ENCODE measurements around the gene B3GNT7. TPM values are rescaled to one million over a fixed set of nuclear protein-coding genes. Genes with fewer than 3 reads are reported as not detected.
A peak's percentile ranks its signal among the peaks of the same experiment; 100 is the strongest.

Gene B3GNT7
- total and polyA plus RNA-seq, 5 experiments from 2014 or later, result 0.06 to 0.68 (median 0.55) TPM; not detected in 2

DNA sequence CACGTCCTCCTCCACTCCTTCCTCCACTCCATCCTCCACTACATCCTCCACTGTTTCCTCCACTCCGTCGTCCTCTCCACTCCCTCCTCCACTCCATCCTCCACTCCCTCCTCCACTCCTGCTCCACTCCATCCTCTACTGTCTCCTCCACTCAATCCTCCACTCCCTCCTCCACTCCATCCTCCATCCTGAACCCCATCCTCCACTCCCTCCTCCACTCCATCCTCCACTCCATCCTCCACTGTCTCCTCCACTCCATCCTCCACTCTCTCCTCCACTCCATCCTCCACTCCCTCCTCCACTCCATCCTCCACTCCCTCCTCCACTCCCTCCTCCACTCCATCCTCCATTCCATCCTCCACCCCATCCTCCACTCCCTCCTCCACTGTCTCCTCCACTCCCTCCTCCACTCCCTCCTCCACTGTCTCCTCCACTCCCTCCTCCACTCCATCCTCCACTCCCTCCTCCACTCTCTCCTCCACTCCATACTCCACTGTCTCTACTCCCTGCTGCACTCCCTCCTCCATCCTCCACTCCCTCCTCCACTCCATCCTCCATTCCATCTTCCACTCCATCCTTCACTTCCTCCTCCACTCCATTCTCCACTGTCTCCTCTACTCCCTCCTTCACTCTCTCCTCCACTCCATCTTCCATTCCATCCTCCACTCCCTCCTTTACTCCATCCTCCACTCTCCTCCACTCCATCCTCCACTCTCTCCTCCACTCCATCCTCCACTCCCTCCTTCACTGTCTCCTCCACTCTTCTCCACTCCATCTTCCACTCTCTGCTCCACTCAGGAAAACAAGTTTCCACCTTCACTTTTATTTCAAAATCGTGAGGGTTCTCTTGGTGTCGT lies 14.3 kb upstream of the B3GNT7 start:
- Mint-ChIP-seq H3K36me3 (peaks cover 0 to 8% (median 5%) of the 10 kb centered on the region in 3 donors), H3K9me3 (peaks cover 0 to 19% (median 9%) of the 10 kb centered on the region in 9 donors), H3K27me3 (peaks cover 0 to 10% (median 1%) of the 10 kb centered on the region in 5 donors), H3K4me1 (peaks cover 0 to 7% (median 1%) of the 10 kb centered on the region in 4 donors), H3K4me3 (no peak overlapping the region), H3K27ac (no peak overlapping the region)
- DNase-seq (no peak), ATAC-seq (no peak)
- POLR2A ChIA-PET, result no interaction called here

DNA sequence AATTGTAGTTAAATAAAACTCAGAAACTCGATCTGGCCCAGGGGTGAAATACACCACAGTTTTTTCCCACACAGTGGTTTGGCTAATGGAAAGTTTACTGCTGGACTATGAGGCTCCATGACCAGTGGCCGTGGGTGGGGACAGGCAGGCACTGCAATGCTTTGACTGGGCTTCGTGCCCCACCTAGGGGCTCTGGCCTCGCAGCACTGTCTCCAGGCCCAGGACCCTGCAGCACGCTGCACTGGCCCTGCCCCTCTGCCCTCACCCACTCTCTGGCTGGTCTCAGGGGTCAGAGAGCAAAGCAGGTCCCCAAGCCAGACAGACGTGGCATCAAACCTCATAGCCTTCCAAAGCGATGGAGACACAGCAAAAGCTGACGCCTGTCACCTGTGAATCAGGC lies 13.4 kb upstream of the B3GNT7 start:
- H3K27me3 Mint-ChIP-seq, result peaks cover 0 to 4% (median 1%) of the 10 kb centered on the region in 5 donors
- H3K9me3 Mint-ChIP-seq, result peaks cover 0 to 19% (median 9%) of the 10 kb centered on the region in 9 donors
- peaks cover 0 to 16% (median 1%) of the 10 kb centered on the region in 4 donors for H3K4me1 Mint-ChIP-seq
- POLR2A ChIA-PET, result no interaction called here
- H3K27ac Mint-ChIP-seq, result no peak overlapping the region
- ATAC-seq (no peak), DNase-seq (no peak)
- peaks cover 0 to 8% (median 5%) of the 10 kb centered on the region in 3 donors for H3K36me3 Mint-ChIP-seq
- H3K4me3 Mint-ChIP-seq, result no peak overlapping the region

DNA sequence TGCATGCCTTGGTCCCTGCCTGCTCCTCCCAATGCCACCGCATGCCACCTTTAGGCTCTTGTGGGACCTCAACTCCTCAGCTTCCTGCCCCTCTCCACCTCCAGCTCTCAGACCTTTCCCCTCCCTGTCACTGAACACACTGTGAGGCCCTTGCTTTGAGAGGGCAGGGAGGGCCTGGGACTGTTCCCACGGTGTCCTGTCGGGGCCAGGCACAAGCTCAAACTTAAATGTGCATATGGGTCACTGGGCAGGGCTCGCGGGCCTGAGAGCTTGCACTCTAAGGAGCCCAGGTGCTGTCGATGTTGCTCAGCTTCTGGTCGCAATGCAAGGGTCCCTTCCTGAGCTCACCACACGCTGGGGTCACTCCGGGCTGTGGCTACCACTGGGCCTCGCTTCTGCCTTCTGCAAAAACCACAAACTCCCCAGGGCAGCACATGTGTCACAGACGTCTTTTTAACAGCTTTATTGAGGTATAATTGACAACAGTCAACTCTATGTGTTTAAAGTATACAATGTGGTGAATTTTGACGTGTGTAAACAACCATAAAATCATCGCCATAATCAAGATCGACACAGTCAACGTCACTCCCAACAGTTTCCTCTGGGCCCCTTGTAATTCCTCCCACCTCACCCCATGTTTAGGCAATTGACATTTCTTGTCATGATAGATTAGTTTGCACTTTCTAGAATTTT lies 11.9 kb upstream of the B3GNT7 start:
- ATAC-seq, result no peak
- H3K36me3 Mint-ChIP-seq, result peaks cover 0 to 8% (median 5%) of the 10 kb centered on the region in 3 donors
- peaks cover 0 to 5% (median 2%) of the 10 kb centered on the region in 5 donors for H3K27me3 Mint-ChIP-seq
- no peak for DNase-seq
- no peak overlapping the region for H3K4me3 Mint-ChIP-seq
- H3K4me1 Mint-ChIP-seq, result peaks cover 0 to 23% (median 1%) of the 10 kb centered on the region in 4 donors
- POLR2A ChIA-PET, result no interaction called here
- peak overlapping the region in 2 of 10 donors; percentile 2 to 40 for H3K27ac Mint-ChIP-seq
- H3K9me3 Mint-ChIP-seq, result peaks cover 0 to 19% (median 9%) of the 10 kb centered on the region in 9 donors

DNA sequence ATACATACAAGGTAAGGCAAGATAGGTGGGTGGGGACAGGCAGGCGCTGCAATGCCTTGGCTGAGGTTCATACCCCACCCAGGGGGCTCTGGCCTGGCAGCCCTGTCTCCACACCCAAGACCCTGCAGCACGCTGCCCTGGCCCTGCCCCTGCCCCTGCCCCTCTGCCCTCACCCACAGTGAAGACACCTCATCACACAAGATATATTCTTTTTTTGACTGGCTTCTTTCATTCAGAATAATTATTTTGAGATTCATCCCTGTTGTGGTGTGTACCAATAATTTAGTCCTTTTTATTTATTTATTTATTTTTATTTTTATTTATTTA lies 11.4 kb upstream of the B3GNT7 start:
- POLR2A ChIA-PET, result no interaction called here
- H3K4me3 Mint-ChIP-seq, result no peak overlapping the region

DNA sequence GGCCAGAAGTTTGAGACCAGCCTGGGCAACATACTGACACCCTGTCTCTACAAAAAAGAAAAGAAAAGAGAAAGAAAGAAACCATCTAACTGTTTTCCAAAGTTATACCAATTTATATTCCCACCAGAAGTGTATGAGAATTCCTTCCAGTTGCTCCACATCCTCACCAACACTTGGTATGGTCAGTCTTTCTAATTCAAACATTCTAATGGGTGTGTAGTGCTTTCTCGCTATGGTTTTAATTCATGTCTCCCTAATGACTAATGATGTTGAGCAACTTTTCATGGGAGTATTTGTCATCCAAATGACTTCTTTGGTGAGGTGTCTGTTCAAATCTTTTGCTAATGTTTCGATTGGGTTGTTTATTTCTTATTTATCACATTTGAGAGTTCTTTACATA lies 10.5 kb upstream of the B3GNT7 start:
- Mint-ChIP-seq H3K36me3 (peaks cover 0 to 8% (median 5%) of the 10 kb centered on the region in 3 donors), H3K27ac (no peak overlapping the region), H3K27me3 (peaks cover 0 to 16% (median 4%) of the 10 kb centered on the region in 5 donors), H3K4me1 (peaks cover 0 to 31% (median 1%) of the 10 kb centered on the region in 4 donors), H3K4me3 (no peak overlapping the region), H3K9me3 (peaks cover 0 to 19% (median 11%) of the 10 kb centered on the region in 9 donors)
- DNase-seq (no peak), ATAC-seq (no peak)
- POLR2A ChIA-PET, result no interaction called here

More for the DNA sequence above, 11.4 kb upstream of the B3GNT7 start:
- Mint-ChIP-seq H3K27ac (no peak overlapping the region), H3K4me1 (peaks cover 0 to 27% (median 1%) of the 10 kb centered on the region in 4 donors), H3K36me3 (peaks cover 0 to 8% (median 5%) of the 10 kb centered on the region in 3 donors), H3K27me3 (peaks cover 0 to 10% (median 2%) of the 10 kb centered on the region in 5 donors), H3K9me3 (peaks cover 0 to 19% (median 9%) of the 10 kb centered on the region in 9 donors)
- no peak for ATAC-seq
- DNase-seq, result no peak

DNA sequence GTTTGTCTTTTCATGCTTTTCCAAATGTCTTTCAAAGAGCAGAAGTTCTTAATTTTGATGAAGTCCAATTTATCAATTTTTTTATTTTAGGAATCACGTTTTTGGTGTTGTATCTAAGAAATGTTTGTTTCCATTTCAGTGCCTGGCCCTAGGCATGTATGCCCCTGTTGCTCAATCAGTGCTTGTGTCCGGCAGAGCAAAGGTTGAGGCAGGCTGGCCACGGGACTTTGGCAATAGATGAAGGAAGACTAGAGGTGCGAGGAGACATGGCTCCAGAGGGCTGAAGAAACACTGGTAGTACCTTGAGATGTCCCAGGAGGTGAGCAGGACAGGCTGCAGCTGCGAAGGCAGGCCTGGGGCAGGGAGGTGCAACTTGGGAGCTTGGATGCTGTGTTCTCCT lies 10.1 kb upstream of the B3GNT7 start:
- POLR2A ChIA-PET, result no interaction called here
- H3K27ac Mint-ChIP-seq, result no peak overlapping the region
- peaks cover 0 to 31% (median 1%) of the 10 kb centered on the region in 4 donors for H3K4me1 Mint-ChIP-seq

DNA sequence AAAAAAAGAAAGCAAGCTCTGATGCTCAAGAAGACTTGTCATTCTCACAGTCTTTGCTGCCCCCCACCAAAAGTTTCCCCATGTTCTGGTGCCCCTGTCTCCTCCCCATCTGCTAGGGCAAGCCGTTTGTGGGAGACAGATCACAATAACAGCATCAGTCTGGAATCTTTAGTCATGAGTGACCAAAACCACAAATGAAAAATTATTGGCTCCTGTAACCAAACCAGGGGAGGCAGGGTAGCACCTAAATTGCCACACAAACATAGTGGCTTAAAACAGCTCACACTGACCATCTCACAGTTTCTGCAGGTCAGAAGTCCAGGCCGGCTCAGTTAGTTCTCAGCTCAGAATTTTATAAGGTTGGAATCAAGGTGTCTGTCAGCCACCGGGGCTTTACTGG lies 9.1 kb upstream of the B3GNT7 start:
- no peak overlapping the region for H3K4me3 Mint-ChIP-seq
- DNase-seq, result no peak
- H3K27me3 Mint-ChIP-seq, result peaks cover 0 to 18% (median 7%) of the 10 kb centered on the region in 5 donors
- H3K9me3 Mint-ChIP-seq, result peaks cover 0 to 19% (median 11%) of the 10 kb centered on the region in 9 donors
- H3K4me1 Mint-ChIP-seq, result peaks cover 0 to 36% (median 1%) of the 10 kb centered on the region in 4 donors
- ATAC-seq, result no peak
- H3K36me3 Mint-ChIP-seq, result peaks cover 0 to 8% (median 5%) of the 10 kb centered on the region in 3 donors
- POLR2A ChIA-PET, result no interaction called here
- H3K27ac Mint-ChIP-seq, result peak overlapping the region in 1 of 10 donors; percentile 19

More for the DNA sequence above, 10.1 kb upstream of the B3GNT7 start:
- peaks cover 0 to 8% (median 5%) of the 10 kb centered on the region in 3 donors for H3K36me3 Mint-ChIP-seq
- peaks cover 0 to 16% (median 4%) of the 10 kb centered on the region in 5 donors for H3K27me3 Mint-ChIP-seq
- H3K4me3 Mint-ChIP-seq, result no peak overlapping the region
- DNase-seq (no peak), ATAC-seq (no peak)
- H3K9me3 Mint-ChIP-seq, result peaks cover 0 to 19% (median 11%) of the 10 kb centered on the region in 9 donors

DNA sequence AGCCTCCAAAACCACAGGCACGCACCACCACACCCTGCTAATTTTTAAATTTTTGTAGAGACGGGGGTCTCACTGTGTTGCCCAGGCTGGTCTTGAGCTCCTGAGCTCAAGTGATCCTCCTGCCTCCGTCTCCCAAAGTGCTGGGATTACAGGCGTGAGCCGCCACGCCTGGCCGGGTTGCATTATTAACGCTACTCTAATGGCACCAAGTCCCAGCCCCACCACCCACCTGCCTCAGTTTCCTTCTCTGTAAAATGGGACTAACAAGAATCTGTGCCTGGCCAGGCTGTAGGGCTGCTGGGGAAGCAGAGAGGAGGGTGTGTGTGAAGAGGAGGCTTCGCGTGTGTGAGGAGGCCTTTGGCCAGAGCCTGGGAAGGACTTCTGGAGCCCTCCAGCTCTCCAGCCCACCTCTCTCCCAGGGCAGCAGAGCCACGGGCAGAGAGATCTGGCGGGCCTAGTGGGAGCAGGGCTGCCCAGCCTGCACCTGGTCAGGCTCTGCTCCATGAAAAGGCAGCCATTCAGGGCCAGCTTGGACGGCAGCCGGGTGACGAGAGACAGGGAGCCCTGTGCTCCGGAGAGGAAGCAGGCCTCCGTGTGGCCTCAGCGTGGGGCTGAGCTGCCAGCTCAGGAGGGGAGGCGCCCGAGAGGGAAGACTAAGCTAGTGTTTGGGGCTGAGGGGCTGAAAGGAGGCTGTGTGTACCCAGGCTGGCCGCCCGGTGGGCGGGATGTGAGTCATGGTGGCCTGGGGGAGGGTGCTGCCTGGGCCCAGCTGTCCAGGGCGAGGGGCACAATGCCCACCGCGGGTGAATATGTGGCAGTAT lies 7.4 kb upstream of the B3GNT7 start:
- no peak for DNase-seq
- POLR2A ChIA-PET, result interaction anchor here (0.6 kb wide), 1 partner anchor 24 kb away, joined by 6 read pairs; no protein-coding TSS in a partner anchor

DNA sequence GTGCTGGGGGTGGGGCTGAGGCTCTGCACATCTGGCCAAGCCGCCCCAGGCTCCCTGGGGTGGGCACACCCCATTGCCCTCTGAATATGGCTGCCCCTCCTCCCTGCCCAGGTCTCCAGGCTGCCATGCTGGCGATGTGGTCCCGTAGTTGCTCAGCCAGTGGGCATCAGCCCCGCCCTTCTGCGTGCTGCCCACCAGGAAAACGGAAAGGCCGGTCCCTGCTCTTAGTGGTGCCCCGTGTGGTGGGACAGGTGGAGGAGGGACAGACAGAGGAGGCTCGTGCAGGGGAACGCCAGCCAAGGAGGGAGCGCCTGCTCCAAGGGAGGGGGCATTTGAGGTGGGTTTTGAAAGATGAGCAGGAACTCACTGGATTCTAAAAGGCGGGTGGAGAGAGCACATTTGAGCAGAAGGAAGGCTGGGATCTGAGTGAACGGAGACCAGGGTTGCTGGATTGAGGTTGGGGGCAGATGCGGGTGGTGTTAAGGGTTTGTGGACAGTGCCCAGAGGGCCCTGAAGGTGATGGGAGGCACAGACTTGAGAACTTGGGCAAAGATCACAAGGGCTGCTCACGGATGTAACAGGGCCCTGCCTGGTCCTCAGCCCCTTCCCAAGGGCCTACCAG lies 6.7 kb upstream of the B3GNT7 start:
- POLR2A ChIA-PET, result no interaction called here
- peaks cover 0 to 8% (median 5%) of the 10 kb centered on the region in 3 donors for H3K36me3 Mint-ChIP-seq
- peaks cover 9 to 56% (median 11%) of the 10 kb centered on the region in 4 donors for H3K4me1 Mint-ChIP-seq
- H3K27me3 Mint-ChIP-seq, result peaks cover 2 to 40% (median 17%) of the 10 kb centered on the region in 5 donors
- no peak overlapping the region for H3K4me3 Mint-ChIP-seq
- no peak for DNase-seq
- H3K9me3 Mint-ChIP-seq, result peaks cover 0 to 16% (median 11%) of the 10 kb centered on the region in 9 donors
- H3K27ac Mint-ChIP-seq, result peak overlapping the region in 1 of 10 donors; percentile 40
- no peak for ATAC-seq

More for the DNA sequence above, 7.4 kb upstream of the B3GNT7 start:
- H3K4me3 Mint-ChIP-seq, result peak overlapping the region in 1 of 10 donors; percentile 15
- ATAC-seq, result no peak
- peaks cover 0 to 8% (median 5%) of the 10 kb centered on the region in 3 donors for H3K36me3 Mint-ChIP-seq
- peaks cover 0 to 32% (median 11%) of the 10 kb centered on the region in 5 donors for H3K27me3 Mint-ChIP-seq
- peaks cover 0 to 19% (median 11%) of the 10 kb centered on the region in 9 donors for H3K9me3 Mint-ChIP-seq
- no peak overlapping the region for H3K27ac Mint-ChIP-seq
- peaks cover 1 to 53% (median 4%) of the 10 kb centered on the region in 4 donors for H3K4me1 Mint-ChIP-seq

DNA sequence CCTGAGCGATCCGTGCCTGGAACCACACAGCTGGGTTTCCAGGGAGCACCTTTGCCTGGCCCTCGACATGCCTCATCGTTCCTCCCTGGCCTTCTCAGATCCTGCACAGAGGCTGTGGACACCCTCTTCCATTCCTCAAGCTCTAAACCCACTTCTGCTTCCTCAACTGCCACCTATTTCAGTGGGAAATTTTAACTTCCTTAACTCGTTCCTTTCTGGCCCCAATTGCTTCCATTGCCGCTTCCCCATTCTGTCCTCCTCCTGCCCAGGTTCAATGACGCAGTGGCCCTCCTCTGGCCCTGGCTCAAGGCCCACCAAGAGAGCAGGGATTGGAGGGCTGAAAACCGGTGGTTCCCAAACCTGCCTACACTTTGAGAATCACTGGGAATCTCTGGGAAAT lies 4.8 kb upstream of the B3GNT7 start:
- Mint-ChIP-seq H3K4me3 (peak overlapping the region in 1 of 10 donors; percentile 30), H3K27me3 (peaks cover 6 to 55% (median 30%) of the 10 kb centered on the region in 5 donors), H3K36me3 (no peaks in the 10 kb centered on the region), H3K9me3 (peaks cover 0 to 5% (median 3%) of the 10 kb centered on the region in 9 donors), H3K27ac (no peak overlapping the region), H3K4me1 (peaks cover 13 to 64% (median 17%) of the 10 kb centered on the region in 4 donors)
- POLR2A ChIA-PET, result no interaction called here
- DNase-seq, result no peak
- ATAC-seq, result no peak

DNA sequence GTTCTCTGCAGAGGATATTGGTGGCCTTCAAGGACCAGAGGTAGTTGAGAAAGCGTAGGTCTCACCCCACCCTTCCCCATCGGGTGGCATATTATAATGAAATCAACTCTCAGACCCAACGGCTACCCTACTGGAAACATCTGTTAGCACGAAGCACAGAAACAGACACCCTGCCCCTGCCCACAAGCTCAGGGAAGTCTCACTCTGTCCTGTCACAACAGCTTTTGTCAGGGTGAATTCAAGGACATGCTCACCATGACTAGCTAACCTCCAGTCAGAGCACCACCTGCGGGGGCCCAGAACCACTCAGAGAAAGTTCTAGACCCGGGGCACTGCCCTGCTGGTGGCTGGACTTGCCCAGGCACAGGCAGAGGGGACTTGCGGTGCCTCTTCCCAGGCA lies 3.5 kb upstream of the B3GNT7 start:
- ATAC-seq (no peak), DNase-seq (no peak)
- POLR2A ChIA-PET, result no interaction called here

More for the DNA sequence above, 3.5 kb upstream of the B3GNT7 start:
- peaks cover 0 to 1% (median 0%) of the 10 kb centered on the region in 9 donors for H3K9me3 Mint-ChIP-seq
- no peaks in the 10 kb centered on the region for H3K36me3 Mint-ChIP-seq
- peak overlapping the region in 1 of 10 donors; percentile 17 for H3K4me3 Mint-ChIP-seq
- H3K27me3 Mint-ChIP-seq, result peaks cover 6 to 64% (median 37%) of the 10 kb centered on the region in 5 donors
- H3K27ac Mint-ChIP-seq, result peak overlapping the region in 4 of 10 donors; percentile 11 to 80 (median 54)
- peaks cover 13 to 64% (median 18%) of the 10 kb centered on the region in 4 donors for H3K4me1 Mint-ChIP-seq

Measured in naive thymus-derived CD8-positive, alpha-beta T cell (primary cell).